Measurements from ENCODE around the gene EVA1A.
"Not testable (repeated sequence)": the region's sequence is repeated elsewhere in the genome, so short reads cannot be mapped to it uniquely, and the experiment has no call there.

The EVA1A gene

GRCh38 chr2:75483878-75484277 lies 76.9 kb downstream of the EVA1A start:
- no peak for DNase-seq (ENCODE audit: low spot score)

GRCh38 chr2:75482398-75482797 lies 78.3 kb downstream of the EVA1A start:
- no peak for DNase-seq (ENCODE audit: low spot score)

- peak; percentile 45 for DNase-seq (ENCODE audit: low spot score)
These were observed 79.5 kb downstream of the EVA1A start for GRCh38 chr2:75480971-75481836.

GRCh38 chr2:75477696-75478095 lies 83.0 kb downstream of the EVA1A start:
- not testable (repeated sequence) for DNase-seq (ENCODE audit: low spot score)

GRCh38 chr2:75476761-75477160 lies 84.0 kb downstream of the EVA1A start:
- peak; percentile 19 for DNase-seq (ENCODE audit: low spot score)

GRCh38 chr2:75475976-75476375 lies 84.8 kb downstream of the EVA1A start:
- no peak for DNase-seq (ENCODE audit: low spot score)

GRCh38 chr2:75475049-75475448 lies 85.7 kb downstream of the EVA1A start:
- DNase-seq (ENCODE audit: low spot score) = no peak

GRCh38 chr2:75474115-75474514 lies 86.6 kb downstream of the EVA1A start:
- DNase-seq (ENCODE audit: low spot score) = no peak

- DNase-seq (ENCODE audit: low spot score) = peak; percentile 43
These were observed 93.9 kb downstream of the EVA1A start for GRCh38 chr2:75466708-75467311.

GRCh38 chr2:75465317-75465984 lies 95.3 kb downstream of the EVA1A start:
- DNase-seq (ENCODE audit: low spot score) = peak; percentile 46

- peak; percentile 55 for DNase-seq (ENCODE audit: low spot score)
These were observed 96.3 kb downstream of the EVA1A start for GRCh38 chr2:75464348-75464946.

- no peak for DNase-seq (ENCODE audit: low spot score)
These were observed 98.0 kb downstream of the EVA1A start for GRCh38 chr2:75462721-75463120.

GRCh38 chr2:75462206-75462605 lies 98.5 kb downstream of the EVA1A start:
- DNase-seq (ENCODE audit: low spot score) = no peak

GRCh38 chr2:75460630-75461029 lies 100.1 kb downstream of the EVA1A start:
- DNase-seq (ENCODE audit: low spot score) = no peak

GRCh38 chr2:75459565-75460310 lies 101.0 kb downstream of the EVA1A start:
- peak; percentile 81 for DNase-seq (ENCODE audit: low spot score)

- DNase-seq (ENCODE audit: low spot score) = no peak
These were observed 102.5 kb downstream of the EVA1A start for GRCh38 chr2:75458201-75458600.

- DNase-seq (ENCODE audit: low spot score) = no peak
These were observed 103.9 kb downstream of the EVA1A start for GRCh38 chr2:75456825-75457224.

GRCh38 chr2:75456111-75456510 lies 104.6 kb downstream of the EVA1A start:
- DNase-seq (ENCODE audit: low spot score) = no peak

GRCh38 chr2:75454241-75454620 lies 106.5 kb downstream of the EVA1A start:
- DNase-seq (ENCODE audit: low spot score) = no peak

GRCh38 chr2:75453384-75454240 lies 107.1 kb downstream of the EVA1A start:
- DNase-seq (ENCODE audit: low spot score) = no peak

GRCh38 chr2:75450068-75450467 lies 110.7 kb downstream of the EVA1A start:
- no peak for DNase-seq (ENCODE audit: low spot score)

Measured in AG08395 (cell line).